Calu3 (cell line): Measurements from ENCODE around the gene TMEM158. TPM values are rescaled to one million over a fixed set of nuclear protein-coding genes. Genes with fewer than 3 reads are reported as not detected.

ENCODE experiments used
- BruUV-seq: library from RNA; stranded (reverse); fragments of 400-500 nt; replicated peaks from 2 replicates; lab custom pipeline; 2021; lab: Mats Ljungman, UMichigan
- CTCF ChIA-PET: fragments of 300-600 bp; sonication (Branson Sonifier 250); formaldehyde crosslinking; loops from one replicate; lab custom pipeline; 2022; ENCODE audit warnings: antibody characterized with exemption; lab: Charles Lee
- DNase-seq: peaks from one replicate; pipeline ENCODE4 v3.0.0; 2022
- H3K27ac Mint-ChIP-seq: one replicate; pipeline ENCODE4 v1.8.0; 2022; ENCODE audit warnings: mixed read lengths; ENCODE audit not compliant: unreplicated experiment
- H3K27me3 Mint-ChIP-seq: one replicate; pipeline ENCODE4 v1.8.0; 2022; ENCODE audit warnings: mixed read lengths; ENCODE audit not compliant: unreplicated experiment
- H3K36me3 Mint-ChIP-seq: one replicate; pipeline ENCODE4 v1.8.0; 2022; ENCODE audit warnings: mild to moderate bottlenecking, moderate library complexity, mixed read lengths; ENCODE audit not compliant: insufficient read depth, unreplicated experiment
- H3K4me1 Mint-ChIP-seq: one replicate; pipeline ENCODE4 v1.8.0; 2022; ENCODE audit warnings: mild to moderate bottlenecking, low read depth, mixed read lengths; ENCODE audit not compliant: unreplicated experiment
- H3K4me3 Mint-ChIP-seq: one replicate; pipeline ENCODE4 v1.8.0; 2022; ENCODE audit warnings: mild to moderate bottlenecking, low read depth, moderate library complexity, mixed read lengths; ENCODE audit not compliant: unreplicated experiment
- H3K9me3 Mint-ChIP-seq: one replicate; pipeline ENCODE4 v1.8.0; 2022; ENCODE audit warnings: low read depth, mixed read lengths; ENCODE audit not compliant: unreplicated experiment
- CTCF ChIP-seq: fragments of 200-600 bp; IDR thresholded peaks from one replicate; pipeline ENCODE4 v1.8.0; 2022; ENCODE audit warnings: antibody characterized with exemption; ENCODE audit not compliant: unreplicated experiment
- intact Hi-C: fragments of 100-400 bp; cut with micrococcal nuclease; formaldehyde crosslinking; loops from one replicate; pipeline ENCODE4 v1.10.0; 2022; ENCODE audit not compliant: unreplicated experiment
- total RNA-seq: library from RNA; stranded (reverse); gene quantifications from 2 replicates; pipeline ENCODE4 v1.2.3, GENCODE V29; 2022

The TMEM158 gene
- total RNA-seq, 1 experiment from 2014 or later, result 2.5 TPM

- Mint-ChIP-seq H3K27ac (no peak overlapping the region), H3K27me3 (peaks cover 13% of the 10 kb centered on the region), H3K9me3 (no peaks in the 10 kb centered on the region), H3K4me3 (no peak overlapping the region), H3K4me1 (peaks cover 8% of the 10 kb centered on the region), H3K36me3 (peaks cover 6% of the 10 kb centered on the region)
- intact Hi-C loops, result loop anchor here (1.0 to 5.0 kb wide), 2 partner anchors 88 to 170 kb away; no protein-coding TSS in a partner anchor
- no TSS peak for BruUV-seq
- TF ChIP-seq CTCF, result peak; percentile 78
- DNase-seq, result peak; percentile 88
- CTCF ChIA-PET, result interaction anchor here (0.6 to 2.8 kb wide), 25 partner anchors 9 to 762 kb away, joined by 3 to 46 read pairs (median 4); no protein-coding TSS in a partner anchor
These were observed 15.6 kb downstream of the TMEM158 start for GRCh38 chr3:45210308-45211041.

- no peaks in the 10 kb centered on the region for H3K9me3 Mint-ChIP-seq
- DNase-seq, result no peak
- CTCF ChIA-PET, result interaction anchor here (0.6 to 2.8 kb wide), 8 partner anchors 10 to 171 kb away, joined by 3 to 46 read pairs (median 4); no protein-coding TSS in a partner anchor
- peaks cover 6% of the 10 kb centered on the region for H3K36me3 Mint-ChIP-seq
- intact Hi-C loops, result no loop called here
- H3K27ac Mint-ChIP-seq, result no peak overlapping the region
- TF ChIP-seq CTCF, result no peak
- BruUV-seq, result no TSS peak
- H3K4me3 Mint-ChIP-seq, result no peak overlapping the region
- H3K27me3 Mint-ChIP-seq, result peaks cover 13% of the 10 kb centered on the region
- peaks cover 8% of the 10 kb centered on the region for H3K4me1 Mint-ChIP-seq
These were observed 16.6 kb downstream of the TMEM158 start for GRCh38 chr3:45209526-45209925.

GRCh38 chr3:45208586-45208985, 17.5 kb downstream of the TMEM158 start:
- H3K9me3 Mint-ChIP-seq, result no peaks in the 10 kb centered on the region
- TF ChIP-seq CTCF, result no peak
- peaks cover 13% of the 10 kb centered on the region for H3K27me3 Mint-ChIP-seq
- H3K4me3 Mint-ChIP-seq, result no peak overlapping the region
- H3K27ac Mint-ChIP-seq, result no peak overlapping the region
- no peak for DNase-seq
- H3K4me1 Mint-ChIP-seq, result peaks cover 8% of the 10 kb centered on the region
- peaks cover 6% of the 10 kb centered on the region for H3K36me3 Mint-ChIP-seq
- intact Hi-C loops, result no loop called here
- BruUV-seq, result no TSS peak
- CTCF ChIA-PET, result interaction anchor here (1.2 kb wide), 1 partner anchor 167 kb away, joined by 3 read pairs; no protein-coding TSS in a partner anchor

GRCh38 chr3:45207446-45207845, 18.6 kb downstream of the TMEM158 start:
- DNase-seq, result no peak
- Mint-ChIP-seq H3K36me3 (peaks cover 6% of the 10 kb centered on the region), H3K27me3 (peaks cover 13% of the 10 kb centered on the region), H3K9me3 (no peaks in the 10 kb centered on the region), H3K4me3 (no peak overlapping the region), H3K27ac (no peak overlapping the region), H3K4me1 (peaks cover 8% of the 10 kb centered on the region)
- no TSS peak for BruUV-seq
- CTCF ChIA-PET, result no interaction called here
- no peak for TF ChIP-seq CTCF
- intact Hi-C loops, result no loop called here
